Measurements from ENCODE around the gene OR7G1. TPM values are rescaled to one million over a fixed set of nuclear protein-coding genes. Genes with fewer than 3 reads are reported as not detected.

OR7G1 gene, protein sequence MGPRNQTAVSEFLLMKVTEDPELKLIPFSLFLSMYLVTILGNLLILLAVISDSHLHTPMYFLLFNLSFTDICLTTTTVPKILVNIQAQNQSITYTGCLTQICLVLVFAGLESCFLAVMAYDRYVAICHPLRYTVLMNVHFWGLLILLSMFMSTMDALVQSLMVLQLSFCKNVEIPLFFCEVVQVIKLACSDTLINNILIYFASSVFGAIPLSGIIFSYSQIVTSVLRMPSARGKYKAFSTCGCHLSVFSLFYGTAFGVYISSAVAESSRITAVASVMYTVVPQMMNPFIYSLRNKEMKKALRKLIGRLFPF
- not detected for polyA plus RNA-seq (ENCODE audit: insufficient read length in 3 of 3)

DNA sequence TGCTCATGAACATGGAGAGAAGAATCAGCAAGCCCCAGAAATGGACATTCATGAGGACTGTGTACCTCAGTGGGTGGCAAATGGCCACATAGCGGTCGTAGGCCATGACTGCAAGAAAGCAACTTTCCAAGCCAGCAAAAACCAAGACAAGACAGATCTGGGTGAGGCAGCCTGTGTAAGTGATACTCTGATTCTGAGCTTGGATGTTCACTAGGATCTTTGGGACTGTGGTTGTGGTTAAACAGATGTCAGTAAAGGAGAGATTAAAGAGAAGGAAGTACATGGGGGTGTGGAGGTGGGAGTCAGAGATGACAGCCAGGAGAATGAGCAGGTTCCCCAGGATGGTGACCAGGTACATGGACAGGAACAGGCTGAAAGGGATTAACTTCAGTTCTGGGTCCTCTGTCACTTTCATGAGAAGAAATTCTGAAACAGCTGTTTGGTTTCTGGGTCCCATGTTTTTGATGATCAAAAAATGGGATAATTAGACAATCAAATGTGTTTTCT is at the start of gene OR7G1:
Gene OR7G1 (minus strand): TSS at position 457 of the 507 bp plus-strand sequence. CDS start 0 bp downstream, at position 457.
- DNase-seq (ENCODE audit: low read depth in 3 of 3, low spot score in 2 of 3): no peak

DNA sequence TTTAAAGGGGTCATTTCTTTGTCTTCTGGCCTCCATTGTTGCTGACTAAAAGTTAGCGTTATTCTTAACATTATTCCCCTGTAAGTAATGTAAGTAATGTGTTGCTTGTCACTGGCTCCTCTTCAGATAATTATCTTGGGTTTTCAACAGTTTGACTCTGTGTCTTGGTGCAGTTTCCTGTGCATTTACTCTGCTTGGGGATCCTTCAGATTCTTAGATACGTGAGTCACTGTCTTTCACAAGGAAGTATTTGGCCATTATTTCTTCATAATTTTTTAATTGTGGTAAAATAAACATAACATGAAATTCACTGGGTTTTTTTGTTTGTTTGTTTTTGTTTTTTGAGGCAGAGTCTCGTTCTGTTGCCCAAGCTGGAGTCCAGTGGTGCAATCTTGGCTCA is 49.7 kb upstream of the OR7G1 start:
- DNase-seq (ENCODE audit: low read depth in 3 of 3, low spot score in 2 of 3): no peak

DNA sequence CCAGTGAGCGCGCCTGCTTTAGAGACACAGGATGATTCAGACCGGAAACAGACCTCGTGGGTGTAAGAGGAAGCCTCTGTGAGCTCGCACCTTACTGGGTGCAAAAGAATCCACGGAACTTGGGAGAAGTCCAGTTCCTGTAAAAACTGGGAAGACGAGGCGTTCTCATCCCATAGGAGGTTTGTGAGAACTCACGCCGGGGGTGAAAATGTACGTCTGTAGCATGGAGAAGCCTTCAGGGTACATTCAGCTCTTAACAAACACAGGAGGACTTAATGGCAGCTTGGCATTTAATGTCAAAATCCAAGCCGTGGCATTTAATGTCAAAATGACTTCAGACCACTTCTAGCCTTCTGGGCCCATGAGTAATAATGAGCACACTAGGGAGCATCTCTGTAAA is 45.9 kb upstream of the OR7G1 start:
- no peak for DNase-seq (ENCODE audit: low read depth in 3 of 3, low spot score in 2 of 3)

DNA sequence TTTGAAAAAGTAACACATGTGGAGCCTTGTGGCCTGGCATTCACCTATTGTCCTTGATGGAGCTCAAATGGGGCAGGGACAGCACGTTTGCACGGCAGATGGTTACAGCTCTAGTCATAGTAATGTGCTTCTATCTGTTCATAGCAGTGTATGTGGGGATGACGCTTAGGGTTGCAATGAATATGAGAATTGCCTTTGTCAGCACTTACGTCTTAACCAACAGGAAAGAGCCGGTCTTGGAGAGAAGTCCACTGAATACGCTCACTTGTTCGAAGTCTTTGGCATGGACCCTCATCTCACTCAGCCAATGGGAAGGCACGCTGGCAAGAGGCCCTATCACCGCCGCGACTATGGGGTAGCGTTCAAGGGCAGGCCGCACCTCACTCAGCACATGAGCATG is 44.3 kb upstream of the OR7G1 start:
- no peak for DNase-seq (ENCODE audit: low read depth in 3 of 3, low spot score in 2 of 3)

DNA sequence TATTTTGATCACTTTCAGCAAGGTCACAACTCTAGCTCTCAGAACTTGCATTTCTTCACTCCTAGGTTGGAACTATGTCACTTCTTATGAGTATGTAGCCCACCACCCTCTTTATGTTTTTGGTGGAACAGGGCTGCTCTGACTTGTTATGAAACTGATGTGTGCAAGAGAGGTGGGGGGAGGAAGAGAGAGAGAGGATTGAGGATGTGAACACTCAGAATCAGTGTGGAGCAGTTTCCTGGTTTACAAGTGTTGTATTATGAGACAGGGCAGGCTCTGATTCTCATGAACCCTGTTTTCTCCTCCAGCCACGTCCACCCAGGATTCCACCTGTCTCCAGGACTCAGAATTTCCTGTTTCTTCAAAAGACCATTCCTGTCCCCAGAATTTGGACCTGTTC is 40.7 kb upstream of the OR7G1 start:
- DNase-seq (ENCODE audit: low read depth in 3 of 3, low spot score in 2 of 3): no peak

DNA sequence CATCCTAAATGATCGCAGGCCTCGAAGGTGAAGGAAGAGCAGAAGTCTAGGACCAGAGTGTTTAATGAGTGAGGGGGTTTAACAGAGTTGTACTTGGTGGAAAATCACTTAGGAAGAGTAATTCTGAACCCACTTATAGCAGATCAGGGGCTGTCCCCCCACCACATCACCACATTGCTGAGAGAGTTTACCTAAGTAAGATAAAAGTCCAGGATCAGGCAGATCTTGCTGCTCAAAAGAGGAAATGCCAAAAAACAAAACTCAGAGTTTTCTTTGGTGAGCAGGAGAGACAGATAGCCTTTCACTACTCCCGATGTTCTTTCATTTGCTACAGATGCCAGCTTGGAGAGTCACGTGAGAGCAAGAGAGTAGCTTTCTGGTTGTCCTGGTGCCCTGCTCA is 40.0 kb upstream of the OR7G1 start:
- DNase-seq (ENCODE audit: low read depth in 3 of 3, low spot score in 2 of 3): no peak

DNA sequence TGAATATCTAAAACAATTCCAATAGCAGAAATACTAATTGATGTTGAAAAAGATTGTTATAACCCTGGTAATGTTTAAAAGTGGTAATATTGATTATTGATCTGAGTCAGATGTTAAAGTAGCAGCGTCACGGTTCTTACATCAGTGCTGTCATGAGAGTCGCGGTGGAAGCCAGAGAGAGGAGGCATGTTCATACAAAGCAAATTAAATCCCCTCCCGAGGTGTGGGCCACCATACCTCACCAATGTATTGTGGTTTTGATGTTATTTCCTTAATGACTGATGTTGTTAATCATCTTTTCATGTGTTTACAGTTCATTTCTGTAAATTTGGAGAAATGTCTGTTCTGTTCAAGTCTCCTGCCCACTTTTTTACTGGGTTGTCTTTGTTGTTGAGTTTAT is 35.8 kb upstream of the OR7G1 start:
- DNase-seq (ENCODE audit: low read depth in 3 of 3, low spot score in 2 of 3): no peak

DNA sequence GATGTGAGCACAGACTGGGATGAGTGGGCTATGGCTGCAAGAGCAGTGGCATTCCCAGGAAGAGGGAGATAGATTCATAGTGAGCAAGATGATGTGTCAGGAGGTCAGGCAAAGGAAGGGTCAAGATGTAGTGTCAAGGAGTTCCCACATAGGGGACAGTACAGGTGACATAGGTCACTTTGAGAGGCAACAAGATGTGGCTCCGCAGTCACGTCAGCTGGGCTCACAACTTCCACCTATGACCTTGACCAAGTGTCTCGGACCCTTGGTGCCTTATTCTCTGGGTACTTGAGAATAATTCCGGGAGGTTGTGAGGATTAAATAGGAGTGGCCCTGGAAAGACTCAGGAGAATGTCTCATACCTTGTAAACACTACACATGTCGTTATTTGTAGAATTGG is 35.1 kb upstream of the OR7G1 start:
- DNase-seq (ENCODE audit: low read depth in 3 of 3, low spot score in 2 of 3): no peak

DNA sequence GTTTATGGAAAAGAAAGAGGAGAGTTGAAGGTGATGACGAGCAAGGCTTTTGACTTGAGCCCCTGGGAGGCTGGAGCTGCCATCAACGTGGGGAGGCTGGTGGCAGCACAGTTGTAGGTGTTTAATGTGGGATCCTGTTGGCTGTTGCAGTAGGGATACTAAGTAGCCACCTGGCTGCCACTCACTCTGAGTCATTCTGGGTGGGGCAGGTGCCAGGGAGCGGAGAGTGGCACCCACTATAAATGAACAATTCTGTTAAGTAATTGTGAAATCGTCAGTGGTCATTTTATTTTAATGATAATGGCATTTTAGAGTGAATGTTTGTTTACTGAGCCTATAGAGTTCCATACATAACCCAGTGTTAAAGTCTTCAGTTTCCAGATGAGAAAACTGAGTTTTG is 34.4 kb upstream of the OR7G1 start:
- DNase-seq (ENCODE audit: low read depth in 3 of 3, low spot score in 2 of 3): no peak

DNA sequence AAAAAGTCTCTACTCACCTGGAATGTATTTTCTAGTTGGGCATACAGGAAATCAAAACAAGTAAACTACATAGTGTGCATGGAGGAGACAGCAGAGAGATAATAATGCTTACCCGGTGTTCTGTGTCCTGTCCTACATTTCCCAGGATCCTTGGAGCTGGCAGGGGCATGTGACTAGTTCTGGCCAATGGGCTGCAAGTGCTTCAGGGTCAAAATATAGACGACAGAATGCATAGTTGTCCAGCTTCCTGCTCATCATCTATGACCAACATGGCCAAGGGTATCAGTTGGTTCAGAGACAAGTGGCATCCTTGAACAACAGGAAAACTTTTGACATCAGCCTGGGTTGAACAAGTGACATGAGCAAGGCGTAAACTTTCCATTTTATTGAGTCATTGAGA is 33.1 kb upstream of the OR7G1 start:
- no peak for DNase-seq (ENCODE audit: low read depth in 3 of 3, low spot score in 2 of 3)

DNA sequence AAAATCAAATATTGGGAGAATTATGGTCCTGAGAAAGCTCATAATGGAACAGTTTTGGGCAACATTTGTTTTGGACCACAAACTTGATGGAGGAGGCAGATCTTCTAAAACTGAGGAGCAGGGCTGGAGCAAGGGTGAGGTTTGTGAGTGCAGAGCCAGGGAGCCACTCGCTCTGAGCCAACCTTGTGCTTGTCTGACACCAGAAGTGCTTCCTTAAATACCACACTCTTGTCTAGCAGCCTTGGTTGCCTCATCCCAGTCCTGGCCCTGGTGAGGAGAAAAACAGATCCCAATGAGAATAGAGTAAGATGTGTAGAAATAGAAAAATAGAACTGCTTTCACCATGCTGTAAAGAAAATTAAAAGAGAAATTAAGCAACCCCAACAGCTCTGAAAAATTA is 31.3 kb upstream of the OR7G1 start:
- no peak for DNase-seq (ENCODE audit: low read depth in 3 of 3, low spot score in 2 of 3)

DNA sequence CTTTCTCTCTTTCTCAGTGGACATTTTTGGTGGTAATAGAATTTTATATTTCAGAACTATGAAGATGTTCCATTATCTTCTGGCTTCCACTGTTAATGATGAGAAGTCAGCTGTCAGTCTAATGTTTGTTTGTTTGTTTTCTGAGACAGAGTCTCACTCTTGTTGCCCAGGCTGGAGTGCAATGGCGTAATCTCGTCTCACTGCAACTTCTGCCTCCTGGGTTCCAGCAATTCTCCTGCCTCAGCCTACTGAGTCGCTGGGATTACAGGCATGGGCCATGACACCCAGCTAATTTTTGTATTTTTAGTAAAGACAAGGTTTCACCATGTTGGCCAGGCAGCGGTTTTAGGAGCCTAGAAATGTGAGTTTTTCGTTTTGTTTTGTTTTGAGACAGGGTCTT is 29.4 kb upstream of the OR7G1 start:
- no peak for DNase-seq (ENCODE audit: low read depth in 3 of 3, low spot score in 2 of 3)

DNA sequence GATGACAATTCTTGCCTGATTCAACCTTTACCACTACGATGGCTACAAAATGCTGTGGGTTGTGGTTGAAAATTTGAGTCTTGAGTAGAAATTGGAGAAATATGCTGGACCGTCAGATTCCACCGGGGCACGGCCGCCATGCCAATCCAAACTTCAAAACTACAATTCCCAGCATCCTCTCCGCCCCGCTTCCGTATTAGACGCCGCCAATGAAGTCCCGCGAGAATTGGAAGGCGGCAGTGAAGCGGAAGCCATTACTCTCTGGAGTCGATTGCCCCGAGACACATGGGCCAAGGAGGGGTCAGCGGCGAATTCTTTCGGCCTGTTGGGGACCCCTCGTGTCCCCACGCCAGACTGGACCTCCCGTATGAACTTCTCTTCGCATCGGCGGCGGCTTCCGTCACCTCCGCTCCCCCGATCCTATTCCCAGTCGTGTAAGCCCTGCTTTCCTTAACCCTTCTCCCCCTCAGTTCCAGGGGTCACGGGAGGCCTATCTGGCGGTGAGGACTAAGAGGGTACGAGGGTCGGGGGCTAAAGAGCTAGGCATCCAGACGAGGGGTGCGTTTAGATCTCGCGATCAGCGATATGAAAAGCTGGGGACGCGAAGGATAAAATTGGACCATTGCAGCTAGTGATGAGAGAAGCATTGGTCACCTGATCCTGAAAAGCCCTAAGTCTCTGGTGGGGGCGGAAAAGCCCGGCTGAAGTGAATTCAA is 24.8 kb upstream of the OR7G1 start, which contains the start of gene ZNF317:
Gene ZNF317 (plus strand): TSS at position 239 of the 716 bp plus-strand sequence. CDS start 15,620 bp downstream, outside the sequence.
- peak; percentile 79 to 95 (median 91) for DNase-seq (ENCODE audit: low read depth in 3 of 3, low spot score in 2 of 3)

DNA sequence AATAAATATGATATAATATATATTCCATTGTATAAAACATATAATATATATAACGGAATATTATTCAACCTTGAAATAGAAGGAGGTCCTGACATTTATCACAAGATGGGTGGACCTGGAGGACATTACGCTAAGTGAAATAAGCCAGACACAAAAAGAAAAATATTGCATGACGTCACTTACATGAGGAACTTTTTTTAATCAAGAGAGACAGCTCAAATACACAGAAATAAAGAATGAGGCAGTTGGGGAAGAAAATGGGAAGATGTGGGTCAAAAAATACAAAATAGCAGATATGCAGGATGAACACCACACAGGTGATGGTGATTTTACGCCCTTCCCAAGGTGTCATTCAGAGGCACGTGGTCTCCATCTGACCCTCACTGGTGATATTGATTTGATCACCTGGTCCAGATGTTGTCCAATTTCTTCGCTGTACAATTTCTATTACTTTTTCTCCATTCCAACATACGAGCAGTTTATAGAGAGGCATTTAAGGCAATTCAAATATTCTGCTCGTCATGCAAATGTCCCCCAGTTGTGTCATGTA is 24.1 kb upstream of the OR7G1 start:
- no peak for DNase-seq (ENCODE audit: low read depth in 3 of 3, low spot score in 2 of 3)

DNA sequence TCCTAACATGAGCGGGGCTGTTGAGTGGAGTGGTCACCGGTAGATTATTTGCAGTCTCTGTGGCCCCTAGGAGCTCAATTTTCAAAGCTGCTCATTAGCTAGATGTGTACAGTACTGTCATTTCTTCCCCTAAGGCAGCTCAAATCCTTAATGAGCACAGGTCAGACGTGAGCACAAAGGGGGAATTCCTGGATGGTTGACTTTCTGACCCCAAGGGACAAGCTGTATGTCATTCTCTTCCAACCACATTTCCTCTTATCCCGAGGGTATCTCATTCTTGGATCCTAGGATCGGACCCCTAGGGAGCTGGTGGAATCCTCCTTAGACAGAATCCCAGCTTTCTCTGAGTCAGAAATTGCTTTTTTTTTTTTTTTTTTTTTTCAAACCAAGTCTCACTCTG is 16.9 kb upstream of the OR7G1 start:
- no peak for DNase-seq (ENCODE audit: low read depth in 3 of 3, low spot score in 2 of 3)

DNA sequence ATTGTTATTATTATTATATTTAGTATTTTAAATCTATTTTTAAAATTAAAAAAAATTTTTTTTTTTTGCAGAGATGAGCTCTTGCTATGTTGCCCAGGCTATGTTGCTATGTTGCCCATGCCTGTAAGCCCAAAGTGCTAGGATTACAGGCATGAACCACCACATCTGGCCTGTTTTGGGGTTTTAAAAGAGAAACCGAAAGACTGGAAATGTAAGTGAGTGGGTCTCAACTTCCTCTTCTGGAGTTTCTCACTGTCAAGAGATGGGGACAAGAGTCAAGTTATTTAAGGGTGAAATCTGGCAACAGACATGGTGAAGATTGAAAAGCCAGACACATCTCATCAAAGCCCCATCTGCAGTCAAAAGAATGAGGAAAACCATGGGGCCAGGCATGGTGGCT is 15.4 kb upstream of the OR7G1 start:
- no peak for DNase-seq (ENCODE audit: low read depth in 3 of 3, low spot score in 2 of 3)

DNA sequence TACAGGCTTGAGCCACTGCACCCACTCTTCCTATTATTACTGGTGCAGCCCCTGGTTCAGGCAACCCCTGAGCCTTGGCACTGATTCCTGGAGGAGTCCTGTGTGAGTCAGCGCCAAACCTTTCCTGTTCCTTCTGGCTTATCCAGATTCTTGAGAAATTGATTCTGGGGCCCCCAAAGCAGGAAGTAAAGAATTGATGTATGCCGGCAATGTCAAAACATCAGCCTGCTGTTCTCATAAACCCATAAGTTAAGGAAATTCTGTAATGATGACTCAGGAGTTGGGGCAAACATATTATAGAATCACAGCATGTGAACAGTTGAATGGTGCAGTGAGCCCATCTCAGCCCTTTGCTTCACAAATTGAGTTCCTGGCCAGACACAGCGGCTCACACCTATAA is 12.6 kb upstream of the OR7G1 start:
- no peak for DNase-seq (ENCODE audit: low read depth in 3 of 3, low spot score in 2 of 3)

DNA sequence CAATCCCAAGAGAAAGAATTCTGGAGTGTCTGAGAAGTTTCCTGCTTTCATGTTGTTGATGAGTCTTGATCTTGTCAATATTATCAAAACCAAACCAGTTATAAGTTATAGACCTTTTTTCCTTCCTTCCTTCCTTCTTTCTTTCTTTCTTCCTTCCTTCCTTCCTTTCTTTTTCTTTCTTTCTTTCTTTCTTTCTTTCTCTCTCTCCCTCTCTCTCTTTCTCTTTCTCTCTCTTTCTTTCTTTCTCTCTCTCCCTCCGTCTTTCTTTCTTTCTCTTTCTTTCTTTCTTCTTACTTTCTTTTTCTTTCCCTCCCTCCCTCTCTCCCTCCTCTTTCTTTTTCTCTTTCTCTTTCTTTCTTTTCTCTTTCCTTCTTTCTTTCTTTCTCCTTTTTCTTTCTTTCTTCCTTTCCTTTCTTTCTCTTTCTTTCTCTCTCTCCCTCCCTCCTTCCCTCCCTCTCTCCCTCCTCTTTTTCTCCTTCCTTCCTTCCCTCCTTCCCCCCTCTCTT is 11.4 kb upstream of the OR7G1 start, which contains the start of gene OR7G3:
Gene OR7G3 (minus strand): TSS at position 51 of the 506 bp plus-strand sequence. CDS start 0 bp downstream, at position 51.
- no peak for DNase-seq (ENCODE audit: low read depth in 3 of 3, low spot score in 2 of 3)

DNA sequence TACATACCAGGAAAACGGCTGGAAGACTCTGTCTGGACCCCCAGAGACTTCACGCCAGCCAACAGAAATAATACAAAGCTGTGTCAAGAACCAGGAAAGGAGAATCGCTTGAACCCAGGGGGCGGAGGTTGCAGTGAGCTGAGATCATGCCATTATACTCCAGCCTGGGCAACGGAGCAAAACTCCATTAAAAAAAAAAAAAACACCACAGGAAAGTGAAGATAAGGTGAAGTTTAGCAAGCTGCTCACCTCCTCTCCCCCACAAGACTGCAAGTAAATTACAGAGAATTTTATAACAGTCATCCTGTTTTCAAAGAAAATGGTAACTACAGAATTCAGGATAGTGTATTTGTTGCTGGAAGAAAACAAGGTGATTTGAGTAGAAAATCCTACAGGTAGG is 984 bp upstream of the OR7G1 start:
- DNase-seq (ENCODE audit: low read depth in 3 of 3, low spot score in 2 of 3): no peak

DNA sequence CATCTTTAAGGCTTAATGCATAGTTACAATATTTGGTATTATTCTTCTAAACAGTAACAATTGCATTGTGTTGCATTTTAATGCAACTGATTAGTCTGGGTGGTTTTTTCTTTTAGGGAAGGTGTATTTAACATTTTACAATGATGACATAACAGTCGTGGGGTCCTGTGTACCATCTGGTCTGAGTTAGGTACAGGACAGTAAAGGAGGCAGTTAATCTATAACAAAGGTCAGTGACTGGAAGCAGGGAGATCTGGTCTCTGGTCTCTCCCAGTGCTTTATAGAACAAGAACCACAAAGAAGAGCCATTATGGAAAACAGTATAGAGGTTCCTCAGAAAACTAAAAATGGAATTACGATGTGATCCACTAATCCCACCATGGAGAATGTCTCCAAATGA is 5.6 kb downstream of the OR7G1 start:
- no peak for DNase-seq (ENCODE audit: low read depth in 3 of 3, low spot score in 2 of 3)

DNA sequence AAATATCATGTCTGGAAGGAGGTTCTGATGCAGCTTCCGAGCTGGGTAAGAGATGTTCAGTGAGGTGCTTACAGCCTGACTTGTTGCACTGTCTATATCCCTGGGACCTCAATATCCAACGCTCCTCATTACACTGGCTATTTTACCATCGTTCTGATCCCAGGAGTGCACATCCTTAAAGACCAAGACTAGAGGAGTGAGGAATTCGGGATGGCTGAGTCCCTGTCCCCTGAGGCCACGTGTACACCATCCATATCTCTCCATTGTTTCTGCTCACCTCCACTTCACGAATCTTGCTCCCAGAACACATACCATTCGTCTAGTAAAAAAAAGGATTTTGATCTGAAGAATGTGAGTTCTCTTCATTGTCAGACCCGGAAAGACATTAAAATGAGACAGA is 8.2 kb downstream of the OR7G1 start, which contains the start of gene OR7G2:
Gene OR7G2 (minus strand): TSS at position 101 of the 400 bp plus-strand sequence. CDS start 4,232 bp downstream, outside the sequence.
- no peak for DNase-seq (ENCODE audit: low read depth in 3 of 3, low spot score in 2 of 3)
